ENCODE measurements around the gene NCCRP1. TPM values are rescaled to one million over a fixed set of nuclear protein-coding genes. Genes with fewer than 3 reads are reported as not detected.

Gene NCCRP1
- total and polyA plus RNA-seq, 2 experiments from 2014 or later: 2.5 to 7.0 TPM

DNA sequence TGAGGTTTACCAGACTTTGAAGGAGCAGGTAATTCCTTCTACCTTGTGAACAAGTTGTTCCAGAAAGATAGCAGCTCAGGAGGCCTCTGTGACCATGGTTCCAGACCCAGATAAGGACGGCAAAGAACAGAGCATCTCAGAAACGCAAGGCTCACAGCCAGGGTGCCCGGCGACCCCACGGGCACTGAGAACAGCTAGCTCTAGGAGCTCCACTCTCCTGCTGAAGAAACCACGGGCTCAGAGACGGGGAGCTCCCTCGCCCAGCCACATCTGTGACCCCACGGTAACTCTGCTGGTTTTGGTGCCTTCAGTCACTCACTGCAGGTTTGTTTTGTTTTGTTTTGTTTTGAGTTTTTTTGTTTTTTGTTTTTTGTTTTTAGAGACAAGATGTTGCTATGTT is 16.0 kb upstream of the NCCRP1 start:
- Histone ChIP-seq H3K4me3 (no peak overlapping the region), H4K20me1 (ENCODE audit: insufficient read depth, poor library complexity, severe bottlenecking) (no peaks in the 10 kb centered on the region), H3K27me3 (no peaks in the 10 kb centered on the region), H3K36me3 (replicated peaks; ENCODE audit: insufficient read depth, low read depth) (no peaks in the 10 kb centered on the region), H3K79me2 (no peaks in the 10 kb centered on the region), H3K4me1 (ENCODE audit: insufficient read depth) (no peaks in the 10 kb centered on the region), H3K9me3 (ENCODE audit: low read depth) (no peaks in the 10 kb centered on the region), H3K9me2 (replicated peaks; ENCODE audit: insufficient read depth) (no peaks in the 10 kb centered on the region), H2AFZ (no peak overlapping the region), H3K27ac (peak overlapping the region; percentile 31), H3K4me2 (no peak overlapping the region)
- no peak for DNase-seq (ENCODE audit: low spot score)
- 88% methylated on average over 9 of the region's 9 CpGs for WGBS (ENCODE audit: low lambda C conversion rate, missing lambda C conversion rate)
- TF ChIP-seq, protein P1, sequence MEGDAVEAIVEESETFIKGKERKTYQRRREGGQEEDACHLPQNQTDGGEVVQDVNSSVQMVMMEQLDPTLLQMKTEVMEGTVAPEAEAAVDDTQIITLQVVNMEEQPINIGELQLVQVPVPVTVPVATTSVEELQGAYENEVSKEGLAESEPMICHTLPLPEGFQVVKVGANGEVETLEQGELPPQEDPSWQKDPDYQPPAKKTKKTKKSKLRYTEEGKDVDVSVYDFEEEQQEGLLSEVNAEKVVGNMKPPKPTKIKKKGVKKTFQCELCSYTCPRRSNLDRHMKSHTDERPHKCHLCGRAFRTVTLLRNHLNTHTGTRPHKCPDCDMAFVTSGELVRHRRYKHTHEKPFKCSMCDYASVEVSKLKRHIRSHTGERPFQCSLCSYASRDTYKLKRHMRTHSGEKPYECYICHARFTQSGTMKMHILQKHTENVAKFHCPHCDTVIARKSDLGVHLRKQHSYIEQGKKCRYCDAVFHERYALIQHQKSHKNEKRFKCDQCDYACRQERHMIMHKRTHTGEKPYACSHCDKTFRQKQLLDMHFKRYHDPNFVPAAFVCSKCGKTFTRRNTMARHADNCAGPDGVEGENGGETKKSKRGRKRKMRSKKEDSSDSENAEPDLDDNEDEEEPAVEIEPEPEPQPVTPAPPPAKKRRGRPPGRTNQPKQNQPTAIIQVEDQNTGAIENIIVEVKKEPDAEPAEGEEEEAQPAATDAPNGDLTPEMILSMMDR (IDR thresholded peaks at IDR 0.05; ENCODE audit: poor library complexity): no peak
- TF ChIP-seq EZH2phosphoT487 (IDR thresholded peaks at IDR 0.05; ENCODE audit: low read depth, severe bottlenecking, unreplicated experiment): no peak
- no peak for TF ChIP-seq EZH2 (IDR thresholded peaks at IDR 0.05; ENCODE audit: borderline replicate concordance)

DNA sequence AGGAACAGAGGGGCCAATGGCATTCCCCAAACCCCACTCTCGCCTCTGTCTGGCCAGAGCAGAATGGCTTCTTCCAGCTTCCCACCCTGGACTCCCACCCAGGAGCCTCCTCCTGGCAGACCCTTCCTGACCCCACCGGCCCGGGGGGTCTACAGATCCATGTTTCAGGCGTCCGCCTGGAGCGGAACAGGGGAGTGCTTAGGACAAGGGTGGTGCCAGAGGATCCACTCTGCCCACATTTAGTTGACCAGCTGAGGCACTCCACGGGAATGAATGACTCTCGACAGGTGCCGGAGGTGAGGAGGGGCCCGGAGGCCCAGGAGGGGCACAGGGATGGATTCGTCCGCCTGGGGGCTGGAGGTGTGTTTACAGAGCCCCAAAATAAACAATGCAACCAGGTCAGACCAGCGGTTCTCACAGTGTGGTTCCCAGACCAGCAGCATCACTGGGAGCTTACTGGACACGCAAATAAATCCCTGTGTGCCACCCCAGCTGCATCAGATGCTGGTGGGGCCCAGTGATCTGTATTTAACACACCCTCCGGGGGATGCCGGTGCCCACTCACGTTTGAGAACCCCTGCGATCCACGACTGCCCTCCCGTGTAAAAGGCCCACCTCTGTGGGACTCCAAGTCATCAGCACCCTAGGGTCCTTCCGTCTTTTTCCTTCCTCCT is 15.1 kb upstream of the NCCRP1 start:
- Histone ChIP-seq H3K27ac (no peak overlapping the region), H3K27me3 (no peaks in the 10 kb centered on the region), H3K4me2 (no peak overlapping the region), H3K79me2 (no peaks in the 10 kb centered on the region), H3K4me1 (ENCODE audit: insufficient read depth) (no peaks in the 10 kb centered on the region), H3K36me3 (replicated peaks; ENCODE audit: insufficient read depth, low read depth) (no peaks in the 10 kb centered on the region), H4K20me1 (ENCODE audit: insufficient read depth, poor library complexity, severe bottlenecking) (no peaks in the 10 kb centered on the region), H2AFZ (no peak overlapping the region), H3K4me3 (no peak overlapping the region), H3K9me2 (replicated peaks; ENCODE audit: insufficient read depth) (no peaks in the 10 kb centered on the region), H3K9me3 (ENCODE audit: low read depth) (no peaks in the 10 kb centered on the region)
- 86% methylated on average over 21 of the region's 21 CpGs for WGBS (ENCODE audit: low lambda C conversion rate, missing lambda C conversion rate)
- DNase-seq (ENCODE audit: low spot score): no peak
- TF ChIP-seq, protein P1 (IDR thresholded peaks at IDR 0.05; ENCODE audit: poor library complexity): no peak
- TF ChIP-seq EZH2phosphoT487 (IDR thresholded peaks at IDR 0.05; ENCODE audit: low read depth, severe bottlenecking, unreplicated experiment) (no peak), EZH2 (IDR thresholded peaks at IDR 0.05; ENCODE audit: borderline replicate concordance) (no peak)

DNA sequence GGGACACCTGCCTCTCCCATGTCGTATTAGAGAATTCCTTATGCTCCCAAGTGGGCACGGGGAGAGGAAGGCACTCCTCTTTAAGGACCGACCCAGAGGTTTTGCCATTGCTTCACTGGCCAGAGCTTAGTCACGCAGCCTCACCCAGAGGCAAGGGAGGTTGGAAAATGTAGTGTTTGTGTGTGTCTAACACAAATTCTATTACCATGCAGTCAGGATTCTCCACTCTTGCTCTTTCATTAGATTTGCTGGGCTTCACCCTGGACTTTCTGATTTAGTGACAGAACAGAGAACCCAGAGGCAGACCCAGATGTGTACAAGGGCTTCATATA is 14.6 kb upstream of the NCCRP1 start:
- Histone ChIP-seq H3K36me3 (replicated peaks; ENCODE audit: insufficient read depth, low read depth) (no peaks in the 10 kb centered on the region), H3K4me1 (ENCODE audit: insufficient read depth) (no peaks in the 10 kb centered on the region), H3K9me2 (replicated peaks; ENCODE audit: insufficient read depth) (no peaks in the 10 kb centered on the region), H3K79me2 (no peaks in the 10 kb centered on the region), H4K20me1 (ENCODE audit: insufficient read depth, poor library complexity, severe bottlenecking) (no peaks in the 10 kb centered on the region), H3K4me2 (no peak overlapping the region), H3K4me3 (no peak overlapping the region), H3K27ac (no peak overlapping the region), H3K9me3 (ENCODE audit: low read depth) (no peaks in the 10 kb centered on the region), H2AFZ (no peak overlapping the region), H3K27me3 (no peaks in the 10 kb centered on the region)
- TF ChIP-seq, protein P1 (IDR thresholded peaks at IDR 0.05; ENCODE audit: poor library complexity): no peak
- TF ChIP-seq EZH2 (IDR thresholded peaks at IDR 0.05; ENCODE audit: borderline replicate concordance) (no peak), EZH2phosphoT487 (IDR thresholded peaks at IDR 0.05; ENCODE audit: low read depth, severe bottlenecking, unreplicated experiment) (no peak)
- 91% methylated on average over 4 of the region's 4 CpGs for WGBS (ENCODE audit: low lambda C conversion rate, missing lambda C conversion rate)
- DNase-seq (ENCODE audit: low spot score): no peak

Measured in hepatocyte (in vitro differentiated cells).